ENCODE measurements around the gene MRAP. TPM values are rescaled to one million over a fixed set of nuclear protein-coding genes. Genes with fewer than 3 reads are reported as not detected.

The MRAP gene
- total RNA-seq, 1 experiment from 2014 or later = not detected

DNA sequence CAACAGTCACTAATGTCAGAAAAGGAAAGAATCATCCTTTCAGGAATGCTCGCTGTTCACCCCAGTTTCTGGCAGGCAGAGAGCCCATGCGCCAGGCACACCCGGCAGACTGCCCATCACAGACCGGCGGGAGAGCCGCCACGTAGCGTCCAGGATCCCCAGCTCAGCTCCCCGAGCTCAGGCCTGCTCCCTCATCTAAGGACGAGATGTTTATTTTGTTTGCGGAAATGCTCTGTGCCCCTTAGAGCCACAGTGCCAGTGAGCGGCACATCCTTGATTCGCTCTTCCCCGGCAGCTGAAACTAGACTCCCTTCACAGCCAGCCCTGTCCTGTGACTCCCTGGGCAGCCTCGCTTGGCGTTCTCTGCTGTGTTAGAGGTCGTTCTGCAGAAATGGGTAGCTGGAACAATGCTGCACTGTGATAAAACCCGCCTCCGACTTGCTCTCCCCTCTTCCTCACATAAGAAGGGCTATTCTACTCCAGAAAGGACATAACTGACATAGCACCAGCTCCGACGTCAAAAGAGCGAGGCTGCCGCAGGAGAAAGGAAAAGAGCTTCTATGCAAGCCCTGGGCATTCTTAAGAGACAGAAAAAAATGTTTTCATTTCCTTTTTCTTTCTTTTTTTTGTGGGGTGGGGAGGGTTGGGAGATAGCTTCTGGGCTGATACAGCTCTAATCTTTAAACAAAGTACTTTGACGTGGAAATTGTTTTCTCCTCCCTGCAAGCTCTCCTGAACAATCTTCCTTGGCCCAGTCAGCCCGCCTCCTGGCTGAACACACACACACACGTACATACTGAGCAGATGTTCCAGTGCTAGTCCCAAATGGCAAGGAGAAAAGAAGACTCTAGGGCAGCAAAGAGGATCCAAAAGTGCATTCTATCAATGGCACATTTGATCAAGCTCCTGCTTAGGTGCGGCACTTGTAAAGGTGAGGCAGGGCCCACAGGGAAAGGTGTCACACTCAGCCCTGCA lies 37.2 kb downstream of the MRAP start:
- no peak overlapping the region for H3K4me2 ChIP-seq (ENCODE audit: low read length)
- H4K20me1 ChIP-seq (ENCODE audit: insufficient read depth) = peaks cover 8% of the 10 kb centered on the region; the same call in 1 of the 2 replicates
- no peaks in the 10 kb centered on the region for H3K27me3 ChIP-seq (ENCODE audit: insufficient read depth, low read length)
- peaks cover 20% of the 10 kb centered on the region; the same call in 1 of the 2 replicates for H3K79me2 ChIP-seq (ENCODE audit: insufficient read depth, low read length)
- H3K9me2 ChIP-seq (ENCODE audit: insufficient read depth) = no peaks in the 10 kb centered on the region
- H2AFZ ChIP-seq (ENCODE audit: low read depth, low read length, poor library complexity, severe bottlenecking) = no peak overlapping the region
- TF ChIP-seq EZH2 (IDR thresholded peaks at IDR 0.05) = no peak
- no peak for TF ChIP-seq CBX3 (IDR thresholded peaks at IDR 0.05; ENCODE audit: low read depth)
- TF ChIP-seq SIN3A (IDR thresholded peaks at IDR 0.05; ENCODE audit: low read depth) = no peak
- TF ChIP-seq EZH2phosphoT487 (IDR thresholded peaks at IDR 0.05; ENCODE audit: borderline replicate concordance) = no peak
- TF ChIP-seq MAX (IDR thresholded peaks at IDR 0.05) = no peak
- no peak for TF ChIP-seq CTCF (IDR thresholded peaks at IDR 0.05 in 2 of 3, conservative IDR thresholded peaks at IDR 0.05 in 1 of 3; ENCODE audit: borderline replicate concordance in 1 of 3, insufficient read depth in 1 of 3, low read depth in 2 of 3, low read length in 2 of 3)
- no peak for TF ChIP-seq CEBPB (IDR thresholded peaks at IDR 0.05; ENCODE audit: low read depth)
- no peak for TF ChIP-seq POLR2A (IDR thresholded peaks at IDR 0.05; ENCODE audit: borderline replicate concordance, extremely low read depth, insufficient read depth, insufficient read length)
- no peak for TF ChIP-seq SP1 (IDR thresholded peaks at IDR 0.05; ENCODE audit: low read depth)
- TF ChIP-seq ZNF274 (IDR thresholded peaks at IDR 0.05; ENCODE audit: low read depth, low read length) = no peak
- TF ChIP-seq REST (IDR thresholded peaks at IDR 0.05; ENCODE audit: low read depth) = no peak
- TF ChIP-seq POLR2AphosphoS5 (IDR thresholded peaks at IDR 0.05; ENCODE audit: low read depth, low read length) = no peak
- TF ChIP-seq TCF7L2 (IDR thresholded peaks at IDR 0.05; ENCODE audit: borderline replicate concordance, extremely low read depth, insufficient read depth, insufficient read length) = no peak
- no peak for TF ChIP-seq EGR1 (IDR thresholded peaks at IDR 0.05; ENCODE audit: low read depth)
- TF ChIP-seq JUND (IDR thresholded peaks at IDR 0.05) = no peak
- ChIA-PET CTCF (no interaction called here), RAD21 (ENCODE audit: low non-redundant PET in 1 of 2, low total read pairs in 2 of 2, uncharacterized antibody in 2 of 2, unreplicated experiment in 2 of 2) (no interaction called here), POLR2A (no interaction called here)
- H3K4me3 ChIP-seq (replicated peaks in 1 of 2; ENCODE audit: low read depth in 1 of 2, low read length in 2 of 2) = no peak overlapping the region
- H3K9me3 ChIP-seq (ENCODE audit: control insufficient read depth in 1 of 2, insufficient read depth in 1 of 2, low read depth in 1 of 2, low read length in 2 of 2) = no peaks in the 10 kb centered on the region
- no TSS peak for BruUV-seq (replicated peaks)
- intact Hi-C loops (cut with micrococcal nuclease) = no loop called here
- ATAC-seq = no peak
- H3K4me1 ChIP-seq (ENCODE audit: control insufficient read depth in 1 of 2, insufficient read depth in 2 of 2, low read length in 2 of 2) = peaks cover 13 to 15% of the 10 kb centered on the region in 2 experiments
- no peak overlapping the region for H3K27ac ChIP-seq (ENCODE audit: low read depth, low read length)
- H3K36me3 ChIP-seq (ENCODE audit: control insufficient read depth in 1 of 2, insufficient read depth in 2 of 2, low read length in 2 of 2) = peaks cover 54 to 70% of the 10 kb centered on the region in 2 experiments
- no peak overlapping the region for H3K9ac ChIP-seq (ENCODE audit: low read length)
- DNase-seq (ENCODE audit: low read depth, low spot score) = no peak

Data from HCT116 (cell line).